GM19025 (cell line): ENCODE results near the gene PROS1.
"Not testable (repeated sequence)": the region's sequence is repeated elsewhere in the genome, so short reads cannot be mapped to it uniquely, and the experiment has no call there.

Experiments
- ATAC-seq: cut with Tn5 transposase; IDR thresholded peaks from one replicate; pipeline ENCODE4 v1.9.1; 2021; ENCODE audit warnings: mild to moderate bottlenecking, low read depth, moderate library complexity; ENCODE audit not compliant: unreplicated experiment

The PROS1 gene

DNA sequence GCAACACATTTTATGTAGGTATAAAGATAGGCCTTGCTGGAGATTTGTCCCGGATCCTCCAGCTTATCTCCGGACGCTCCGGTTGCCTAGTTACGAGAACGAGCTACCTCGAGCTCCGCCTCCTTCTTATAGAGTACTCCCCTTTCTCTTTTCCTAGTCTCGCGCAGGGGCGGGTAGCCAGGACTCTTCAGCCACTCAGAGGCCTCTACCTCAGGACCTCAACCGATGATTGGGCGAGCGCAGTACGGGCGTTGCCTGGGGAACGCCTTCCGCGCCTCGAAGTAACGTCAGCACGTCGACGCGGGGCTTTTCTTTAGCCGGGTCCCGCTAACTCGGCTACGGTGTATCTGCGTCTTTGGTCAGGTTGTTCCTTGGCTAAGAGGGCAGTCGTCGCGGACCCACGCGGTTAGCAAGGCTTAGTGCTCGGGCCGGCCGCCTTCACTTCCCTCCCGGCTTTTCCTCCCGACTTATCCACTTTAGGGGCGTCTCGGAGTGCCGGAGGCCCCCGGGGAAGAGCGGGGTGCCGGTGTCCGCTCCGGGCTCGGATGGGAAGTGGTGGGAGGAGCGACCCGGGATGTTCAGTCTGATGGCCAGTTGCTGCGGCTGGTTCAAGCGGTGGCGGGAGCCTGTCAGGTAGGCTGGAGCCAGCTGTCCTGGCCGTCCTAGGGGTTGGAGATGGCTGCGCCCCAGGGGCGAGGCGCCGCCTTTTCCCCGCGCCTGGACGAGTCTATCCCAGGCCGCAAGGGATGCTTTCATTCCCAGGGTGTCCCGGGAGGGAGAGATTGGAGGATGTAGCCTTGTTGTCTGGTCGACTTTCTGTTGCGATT is 6.4 kb upstream of the PROS1 start, which contains the start of gene ARL13B:
ARL13B (plus strand) TSS at position 306 of the 827 bp plus-strand sequence; CDS start at position 575, 269 bp downstream.
- ATAC-seq: peak; percentile 100

DNA sequence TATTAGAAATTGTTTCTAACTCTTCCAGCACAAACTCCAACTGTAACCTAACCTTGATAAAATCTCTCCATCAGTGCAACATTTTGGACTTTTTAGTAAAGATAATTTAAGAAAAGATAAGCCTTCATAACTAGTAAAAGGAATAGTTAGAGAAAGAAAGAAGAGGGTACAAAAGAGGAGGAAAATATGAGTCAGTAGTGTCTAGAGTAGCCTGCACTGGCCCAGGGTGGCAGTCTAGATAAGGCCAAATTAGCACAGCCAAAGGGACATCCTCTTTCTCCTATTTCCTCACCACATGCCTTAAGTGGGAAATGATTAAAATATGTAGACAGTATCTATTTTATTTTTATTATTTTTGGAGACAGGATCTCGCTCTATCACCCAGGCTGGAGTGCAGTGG is 3.7 kb downstream of the PROS1 start:
- no peak for ATAC-seq

DNA sequence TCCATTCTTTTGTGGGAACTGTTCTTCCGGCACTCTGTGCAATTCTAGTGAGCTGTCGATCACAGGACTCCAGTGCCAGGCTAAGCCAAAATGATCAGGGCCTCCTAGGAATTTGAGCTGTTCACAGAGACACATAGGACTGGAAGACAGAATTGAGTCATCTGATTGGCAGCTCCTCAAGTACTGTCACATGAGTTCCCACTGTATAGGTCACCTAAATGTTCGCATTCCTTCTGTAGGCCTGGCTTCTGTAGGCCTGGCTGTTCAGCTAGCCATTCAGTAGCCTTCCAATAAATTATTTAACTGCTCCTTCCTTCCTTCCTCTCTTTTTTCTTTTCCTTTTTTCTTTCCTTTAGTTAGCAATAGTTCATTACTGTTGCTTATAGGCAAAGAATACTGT is 4.3 kb downstream of the PROS1 start:
- ATAC-seq: no peak

DNA sequence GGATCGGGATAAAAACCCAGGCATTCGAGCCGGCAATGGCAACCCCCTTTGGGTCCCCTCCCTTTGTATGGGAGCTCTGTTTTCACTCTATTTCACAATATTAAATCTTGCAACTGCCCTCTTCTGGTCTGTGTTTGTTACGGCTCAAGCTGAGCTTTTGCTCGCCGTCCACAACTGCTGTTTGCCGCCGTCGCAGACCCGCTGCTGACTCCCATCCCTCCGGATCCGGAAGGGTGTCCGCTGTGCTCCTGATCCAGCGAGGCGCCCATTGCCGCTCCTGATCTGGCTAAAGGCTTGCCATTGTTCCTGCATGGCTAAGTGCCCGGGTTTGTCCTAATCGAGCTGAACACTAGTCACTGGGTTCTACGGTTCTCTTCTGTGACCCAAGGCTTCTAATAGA is 8.6 kb downstream of the PROS1 start:
- ATAC-seq: not testable (repeated sequence)

DNA sequence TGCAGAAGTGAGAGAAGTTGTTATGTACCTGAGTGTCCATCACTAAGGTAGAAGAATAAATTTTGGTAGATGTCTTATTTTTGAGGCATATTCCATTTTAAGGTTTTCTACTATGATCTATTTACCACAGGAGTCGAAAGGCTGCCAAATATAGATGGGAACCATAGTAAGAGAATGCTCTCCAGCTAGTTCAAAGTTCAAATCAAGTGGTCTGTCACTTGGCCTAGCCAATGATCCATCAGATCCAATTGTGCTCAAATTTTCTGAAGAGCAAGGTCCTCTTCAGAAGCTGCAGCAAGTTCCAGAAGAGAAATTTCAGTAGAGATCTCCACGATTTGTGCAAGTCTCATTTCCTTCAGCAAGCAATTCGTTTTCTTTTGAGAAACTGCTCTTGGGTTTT is 10.9 kb downstream of the PROS1 start:
- no peak for ATAC-seq

DNA sequence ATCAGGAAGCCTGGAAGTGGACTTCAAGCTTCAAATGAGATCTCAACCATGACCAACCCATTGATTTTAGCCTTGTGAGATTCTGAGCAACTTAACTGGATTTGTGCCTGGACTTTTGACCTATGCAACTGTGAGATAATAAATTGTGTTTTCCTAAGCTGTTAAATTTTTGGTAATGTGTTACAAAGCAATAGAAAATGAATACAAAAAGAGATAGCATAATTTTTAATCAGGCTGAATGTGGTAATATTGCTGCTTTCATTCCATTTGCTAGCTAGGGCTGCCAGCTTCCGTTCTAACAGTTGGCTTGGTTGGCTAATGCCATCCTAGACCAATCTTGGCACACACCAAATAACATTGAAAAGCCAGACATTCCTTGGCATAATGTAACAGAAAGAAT is 12.2 kb downstream of the PROS1 start:
- ATAC-seq: no peak

DNA sequence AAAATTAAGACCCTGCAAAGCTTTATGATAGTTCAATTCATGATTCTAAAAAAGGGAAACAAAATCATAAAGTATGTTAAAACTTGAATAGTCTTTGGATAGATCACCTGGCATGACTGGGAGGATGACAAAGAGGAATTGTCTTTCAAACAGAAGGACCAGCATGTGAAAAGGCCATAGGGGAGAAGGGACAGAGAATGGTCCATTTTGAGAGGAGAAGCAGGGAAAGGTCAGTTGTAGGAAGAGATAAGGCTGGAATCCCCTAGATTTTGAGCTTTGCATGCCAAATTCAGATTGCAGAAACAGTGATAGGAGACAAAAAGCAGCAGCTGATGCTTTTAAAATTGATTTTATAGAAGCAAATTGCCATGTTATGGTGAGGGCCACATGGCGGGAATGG is 12.7 kb downstream of the PROS1 start:
- no peak for ATAC-seq

DNA sequence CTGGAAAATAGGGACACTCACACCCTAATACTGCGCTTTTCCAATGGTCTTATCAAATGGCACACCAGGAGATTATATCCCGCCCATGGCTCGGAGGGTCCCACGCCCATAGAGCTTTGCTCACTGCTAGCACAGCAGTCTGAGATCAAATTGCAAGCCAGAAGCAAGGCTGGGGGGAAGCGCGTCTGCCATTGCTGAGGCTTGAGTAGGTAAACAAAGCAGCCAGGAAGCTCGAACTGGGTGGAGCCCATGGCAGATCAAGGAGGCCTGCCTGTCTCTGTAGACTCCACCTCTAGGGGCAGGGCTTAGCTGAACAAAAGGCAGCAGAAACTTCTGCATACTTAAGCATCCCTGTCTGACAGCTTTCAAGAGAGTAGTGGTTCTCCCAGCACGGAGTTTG is 23.7 kb downstream of the PROS1 start:
- ATAC-seq: not testable (repeated sequence)

DNA sequence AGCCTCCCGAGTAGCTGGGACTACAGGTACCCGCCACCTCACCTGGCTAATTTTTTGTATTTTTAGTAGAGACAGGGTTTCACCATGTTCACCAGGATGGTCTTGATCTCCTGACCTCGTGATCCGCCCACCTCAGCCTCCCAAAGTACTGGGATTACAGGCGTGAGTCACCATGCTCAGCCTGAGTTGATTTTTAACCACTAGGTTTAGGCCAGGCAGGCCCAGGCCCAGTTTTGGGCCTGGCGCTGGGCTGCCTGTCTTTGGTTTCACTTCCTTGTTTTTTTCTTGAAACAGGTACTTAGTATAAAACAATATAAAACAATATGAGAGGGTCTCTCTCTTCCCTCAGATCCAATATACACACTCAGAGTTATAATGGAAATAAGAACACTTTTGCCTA is 36.2 kb downstream of the PROS1 start:
- not testable (repeated sequence) for ATAC-seq

DNA sequence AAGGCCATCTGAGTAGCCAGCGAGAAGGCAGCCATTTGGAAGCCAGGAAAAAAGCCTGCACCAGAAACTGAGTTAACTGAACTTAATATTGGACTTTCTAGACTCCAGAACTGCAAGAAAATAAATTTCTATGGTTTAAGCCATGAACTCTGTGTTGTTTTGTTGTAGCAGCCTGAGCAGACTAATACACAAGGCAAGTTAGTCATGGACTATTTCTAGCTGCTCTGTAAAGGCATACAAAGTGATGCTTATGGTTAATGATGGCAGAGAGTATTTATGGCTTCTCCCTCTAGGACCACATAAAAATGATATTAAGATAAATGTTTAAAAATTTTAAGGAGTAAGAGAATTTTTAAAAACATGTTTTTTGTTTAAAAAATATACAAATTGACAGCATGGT is 37.1 kb downstream of the PROS1 start:
- ATAC-seq: no peak

DNA sequence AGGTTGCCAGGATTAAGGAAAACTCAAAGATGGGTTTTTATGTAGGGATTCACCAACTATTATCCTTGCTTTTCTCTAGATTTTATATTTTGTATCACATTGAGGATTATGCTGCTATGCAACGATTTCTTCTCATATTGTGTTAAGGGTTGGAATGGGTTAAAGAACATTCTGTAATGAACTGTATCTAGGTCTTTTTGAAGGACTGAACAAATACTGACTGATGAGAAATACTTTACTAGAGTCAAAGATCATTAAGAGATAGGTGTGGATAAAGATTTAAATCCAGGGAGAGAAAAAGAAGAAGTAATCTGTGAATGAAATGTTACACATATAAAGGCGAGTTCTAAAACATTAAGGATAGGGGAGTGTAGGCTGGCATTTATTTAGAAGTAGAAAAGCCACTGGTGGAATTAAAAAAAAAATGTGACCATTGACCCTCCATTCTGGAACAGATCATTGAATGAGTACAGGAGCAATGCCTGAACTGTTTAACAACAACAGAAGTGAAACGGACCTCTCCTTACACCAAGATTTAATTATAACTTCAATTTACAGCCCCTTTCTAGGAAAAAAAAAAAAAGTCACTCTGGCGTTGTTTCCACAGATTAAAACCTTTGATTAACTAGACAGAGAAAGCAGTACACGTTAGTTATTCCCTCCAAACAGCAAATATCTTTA is 39.2 kb downstream of the PROS1 start:
- no peak for ATAC-seq

DNA sequence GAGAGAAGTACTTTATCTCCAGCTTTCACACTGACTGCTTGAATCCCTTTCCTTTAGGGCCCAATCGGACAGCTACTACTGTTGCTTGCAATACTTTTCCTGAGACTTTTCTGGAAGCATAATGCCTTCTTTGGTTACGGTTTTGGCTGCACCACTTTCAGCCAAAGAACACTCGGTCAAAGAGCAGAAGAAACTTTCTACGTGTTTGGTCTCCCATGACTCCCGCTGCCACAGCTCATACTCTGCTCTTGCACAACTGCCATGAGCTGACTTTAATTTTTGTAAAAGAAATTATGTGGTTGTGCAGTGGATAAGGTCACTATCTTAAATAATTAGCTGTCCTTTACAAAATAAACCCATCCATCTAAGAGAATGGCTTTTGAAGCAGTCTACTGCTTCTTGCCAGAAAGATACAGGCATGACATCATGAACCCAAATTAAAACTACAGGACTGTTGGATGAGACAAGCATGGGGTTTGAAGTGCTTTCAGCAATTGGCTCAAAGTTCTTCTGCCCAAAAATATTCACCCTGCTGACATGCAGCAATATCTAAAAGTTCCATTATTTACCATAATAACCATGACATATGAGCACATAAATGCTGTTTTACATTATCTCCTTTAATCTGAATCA is 42.0 kb downstream of the PROS1 start:
- no peak for ATAC-seq

DNA sequence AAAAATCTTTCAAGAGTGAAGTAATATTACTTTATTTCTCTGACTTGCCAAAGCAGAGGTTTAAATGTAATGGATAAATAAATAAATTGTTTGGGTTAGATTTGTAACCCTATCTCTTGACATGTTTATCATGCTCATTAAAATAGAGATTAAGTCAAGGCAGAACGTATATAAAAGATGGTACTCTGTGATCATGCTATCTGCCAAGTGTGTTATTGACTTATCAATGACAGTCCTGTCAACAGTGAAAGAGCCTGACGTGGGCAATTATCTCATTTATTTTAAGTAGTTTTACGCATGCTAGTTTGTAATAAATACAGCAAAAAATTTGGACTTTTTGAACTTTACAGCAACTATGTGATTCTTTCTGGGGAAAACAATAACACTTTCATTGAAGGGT is 43.7 kb downstream of the PROS1 start:
- ATAC-seq: no peak

DNA sequence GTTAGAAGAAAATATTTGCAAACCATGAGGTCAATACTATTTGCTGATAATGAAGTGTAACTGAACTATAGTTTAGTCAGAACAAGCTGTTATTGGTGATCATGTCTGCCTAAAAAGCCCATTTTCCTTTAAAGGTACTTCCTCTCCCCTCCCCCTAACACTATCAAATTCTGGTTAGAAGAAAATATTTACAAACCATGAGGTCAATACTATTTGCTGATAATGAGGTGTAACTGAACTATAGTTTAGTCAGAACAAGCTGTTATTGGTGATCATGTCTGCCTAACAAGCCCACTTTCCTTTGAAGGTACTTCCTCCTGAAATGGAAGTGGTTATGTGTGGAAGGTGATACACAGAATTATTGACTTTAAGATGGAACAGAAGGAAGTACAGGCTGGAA is 46.9 kb downstream of the PROS1 start:
- no peak for ATAC-seq

DNA sequence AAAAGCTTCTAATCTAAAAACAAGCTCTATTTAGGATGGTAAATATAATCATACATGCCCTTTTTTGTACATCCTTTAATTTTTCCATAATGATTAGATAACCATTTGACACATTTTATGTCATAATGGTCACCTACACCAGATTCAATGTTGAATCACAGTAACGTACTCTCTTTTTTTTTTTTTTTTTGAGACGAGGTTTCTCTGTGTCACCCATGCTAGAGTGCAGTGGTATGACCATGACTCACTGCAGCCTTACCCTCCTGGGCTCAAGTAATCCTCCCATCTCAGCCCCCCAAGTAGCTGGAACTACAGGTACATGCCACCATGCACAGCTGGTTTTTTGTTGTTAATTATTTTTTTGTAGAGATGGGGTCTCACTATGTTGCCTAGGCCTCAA is 49.2 kb downstream of the PROS1 start:
- ATAC-seq: no peak

DNA sequence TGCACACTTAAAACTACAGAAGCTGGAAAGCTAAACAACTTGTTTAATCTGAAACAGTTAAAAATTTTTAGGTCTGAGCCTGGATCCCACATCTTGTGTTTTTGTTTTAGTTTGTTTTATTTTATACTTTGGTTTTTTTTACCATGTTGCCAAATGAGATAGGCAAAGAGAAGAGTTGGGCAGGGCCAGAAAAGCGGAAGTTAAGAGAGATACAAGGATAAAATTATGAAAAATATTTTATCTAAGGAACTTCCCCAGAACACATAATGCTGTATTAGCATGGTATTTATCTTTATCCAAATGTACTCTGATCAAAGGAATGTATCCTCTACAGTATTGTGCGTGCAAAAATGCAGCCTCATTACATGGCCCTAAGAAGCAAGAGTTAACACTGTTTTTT is 50.7 kb downstream of the PROS1 start:
- no peak for ATAC-seq

DNA sequence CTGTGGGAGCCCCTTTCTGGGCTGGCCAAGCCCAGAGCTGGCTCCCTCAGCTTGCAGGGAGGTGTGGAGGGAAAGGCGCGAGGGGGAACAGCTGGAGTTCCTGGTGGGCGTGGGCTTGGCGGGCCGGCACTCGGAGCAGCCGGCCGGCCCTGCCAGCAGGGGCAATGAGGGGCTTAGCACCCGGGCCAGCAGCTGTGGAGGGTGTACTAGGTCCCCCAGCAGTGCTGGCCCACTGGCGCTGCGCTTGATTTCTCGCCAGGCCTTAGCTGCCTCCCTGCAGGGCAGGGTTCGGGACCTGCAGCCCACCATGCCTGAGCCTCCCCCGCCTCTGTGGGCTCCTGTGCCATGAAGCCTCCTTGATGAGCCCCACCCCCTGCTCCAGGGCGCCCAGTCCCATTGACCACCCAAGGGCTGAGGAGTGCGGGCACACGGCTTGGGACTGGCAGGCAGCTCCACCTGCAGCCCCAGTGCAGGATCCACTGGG is 56.1 kb downstream of the PROS1 start:
- ATAC-seq: not testable (repeated sequence)

DNA sequence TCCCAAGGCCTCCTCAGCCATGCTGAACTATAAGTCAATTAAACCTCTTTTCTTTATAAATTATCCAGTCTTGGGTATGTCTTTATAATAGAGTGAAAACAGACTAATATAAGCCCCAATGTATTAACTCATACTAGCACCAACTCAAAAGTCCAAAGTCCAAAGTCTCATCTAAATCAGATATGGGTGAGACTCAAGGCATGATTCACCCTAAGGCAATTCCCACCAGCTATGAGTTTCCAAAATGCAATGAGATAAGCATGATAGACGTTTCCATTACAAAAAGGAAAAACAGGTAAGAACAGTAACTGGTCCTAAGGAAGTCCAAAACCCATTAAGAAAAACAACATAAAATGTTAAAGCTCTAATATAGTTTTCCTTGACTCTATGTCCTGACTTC is 60.1 kb downstream of the PROS1 start:
- ATAC-seq: not testable (repeated sequence)

DNA sequence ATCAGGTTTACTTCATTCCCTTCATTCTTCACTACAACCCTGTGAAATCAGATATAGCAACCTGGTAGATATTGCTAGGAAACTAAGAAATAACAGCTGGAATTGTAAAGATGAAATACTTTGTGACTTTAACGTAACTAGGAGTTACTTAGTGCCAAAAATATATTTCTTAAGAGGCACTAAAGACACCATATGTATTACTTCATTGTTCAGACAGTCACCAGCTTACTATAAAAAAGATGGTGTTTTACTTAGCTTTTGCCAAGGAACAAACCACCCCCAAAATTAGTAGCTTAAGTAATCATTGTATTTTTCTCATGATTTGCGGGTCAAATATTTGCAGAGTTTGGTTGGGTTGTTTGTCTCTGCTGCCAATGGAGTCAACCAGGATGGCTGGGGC is 62.5 kb downstream of the PROS1 start:
- ATAC-seq: no peak

DNA sequence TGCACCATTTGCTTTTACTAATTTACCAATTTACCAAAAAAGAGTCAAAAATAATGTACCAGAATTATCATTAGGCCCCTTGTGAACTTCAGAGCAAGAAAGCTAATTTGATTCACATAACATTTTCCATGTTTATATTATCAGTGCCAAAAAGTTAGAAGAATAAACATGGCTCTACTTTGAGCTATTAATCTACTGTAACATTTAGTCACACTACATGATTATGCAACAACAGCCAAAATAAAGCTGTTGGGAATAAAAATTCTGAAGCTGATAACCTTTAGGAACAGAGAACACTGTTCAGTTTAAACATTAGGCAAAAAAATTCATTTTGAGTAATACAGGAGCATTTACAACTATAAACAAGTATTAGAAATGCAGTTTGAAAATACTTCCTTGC is 63.6 kb downstream of the PROS1 start:
- ATAC-seq: no peak

DNA sequence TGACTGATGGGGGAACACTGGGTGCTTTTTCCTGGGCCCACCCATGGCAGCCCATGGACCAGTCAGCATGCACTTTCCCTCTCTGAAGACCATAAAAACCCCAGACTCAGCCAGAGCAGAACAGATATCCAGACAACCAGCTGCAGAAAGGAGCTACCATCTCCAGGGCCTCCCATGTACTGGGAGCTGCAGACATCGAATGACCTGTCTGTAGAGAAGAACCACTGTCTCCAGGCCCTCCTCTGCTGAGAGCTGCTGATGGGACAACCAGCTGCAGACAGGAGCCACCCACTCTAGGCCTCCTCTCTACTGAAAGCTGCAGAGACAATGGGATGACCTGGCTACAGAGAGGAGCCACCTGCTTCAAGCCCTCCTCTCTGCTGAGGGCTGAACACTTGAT is 66.6 kb downstream of the PROS1 start:
- no peak for ATAC-seq
